H1 (cell line): ENCODE measurements around the gene BCL2L13. TPM values are rescaled to one million over a fixed set of nuclear protein-coding genes. Genes with fewer than 3 reads are reported as not detected.

Source experiments
- CTCF ChIA-PET: fragments of 300-600 bp; sonication (Branson Sonifier 250); formaldehyde crosslinking; loops from one replicate; lab custom pipeline; 2021; ENCODE audit not compliant: partially characterized antibody; lab: Charles Lee
- POLR2A ChIA-PET: fragments of 300-600 bp; sonication (Branson Sonifier 250); formaldehyde crosslinking; loops from one replicate; lab custom pipeline; 2021; ENCODE audit warnings: inconsistent platforms; ENCODE audit not compliant: partially characterized antibody; lab: Charles Lee
- DNase-seq, 2 experiments: peaks; one replicate each; pipeline versions ENCODE4 v3.0.0 to v3.0.0-alpha.2; 2010 to 2022; ENCODE audit warnings: low spot score in 2 of 2, low read depth in 1 of 2, mixed read lengths in 1 of 2
- FAIRE-seq: peaks from 2 replicates; lab custom pipeline; 2011; peaks lifted over from hg19 to GRCh38; lab: Jason Lieb, UNC
- H2AFZ ChIP-seq: 2 replicates; pipeline ENCODE4 v1.8.1; 2012; ENCODE audit warnings: low read length, inconsistent platforms
- H2AK5ac ChIP-seq: 2 replicates; pipeline ENCODE4 v1.6.1; 2013; ENCODE audit warnings: low read depth, low read length
- H2BK120ac ChIP-seq: replicated peaks from 2 replicates; pipeline ENCODE3; 2013; ENCODE audit warnings: low read depth, low read length, inconsistent platforms
- H2BK12ac ChIP-seq: 2 replicates; pipeline ENCODE4 v1.6.1; 2013; ENCODE audit warnings: low read depth, low read length
- H2BK15ac ChIP-seq: 2 replicates; pipeline ENCODE4 v1.6.1; 2013; ENCODE audit warnings: low read length
- H2BK20ac ChIP-seq: 2 replicates; pipeline ENCODE4 v1.6.1; 2013; ENCODE audit warnings: low read length
- H2BK5ac ChIP-seq: 2 replicates; pipeline ENCODE4 v1.6.1; 2013; ENCODE audit warnings: low read depth, low read length
- H3K14ac ChIP-seq: 2 replicates; pipeline ENCODE4 v1.6.1; 2013; ENCODE audit warnings: inconsistent platforms; ENCODE audit not compliant: insufficient read length
- H3K18ac ChIP-seq: 2 replicates; pipeline ENCODE4 v1.6.1; 2013; ENCODE audit warnings: low read length; ENCODE audit errors: extremely low read depth
- H3K23ac ChIP-seq: 2 replicates; pipeline ENCODE4 v1.6.1; 2013; ENCODE audit warnings: inconsistent platforms; ENCODE audit not compliant: insufficient read length
- H3K23me2 ChIP-seq: 2 replicates; pipeline ENCODE4 v1.6.1; 2013; ENCODE audit warnings: low read depth, low read length
- H3K27ac ChIP-seq: 2 replicates; pipeline ENCODE4 v1.6.1; 2011; ENCODE audit warnings: low read depth, low read length, inconsistent platforms
- H3K27me3 ChIP-seq, 4 experiments: replicated peaks in 1 of 4; 1 replicate in 1 of 4; 2 replicates in 3 of 4; pipeline versions ENCODE4 v1.6.1 to v1.8.1; 2011 to 2013; ENCODE audit warnings: low read length in 3 of 4, mild to moderate bottlenecking in 3 of 4, inconsistent platforms in 2 of 4, mixed read lengths in 2 of 4, moderate library complexity in 1 of 4; ENCODE audit not compliant: control insufficient read depth in 3 of 4, insufficient read depth in 3 of 4; ENCODE audit errors: extremely low read depth in 1 of 4
- H3K36me3 ChIP-seq, 4 experiments: 2 replicates each; pipeline versions ENCODE4 v1.6.1 to v1.8.1; 2011 to 2013; ENCODE audit warnings: mild to moderate bottlenecking in 4 of 4, low read length in 3 of 4, moderate library complexity in 2 of 4, control low read depth in 1 of 4, inconsistent platforms in 1 of 4; ENCODE audit not compliant: insufficient read depth in 4 of 4, control insufficient read depth in 2 of 4
- H3K4ac ChIP-seq: replicated peaks from 2 replicates; pipeline ENCODE3; 2013; ENCODE audit warnings: low read length, low read depth, mixed read lengths, inconsistent platforms; ENCODE audit not compliant: insufficient read length
- H3K4me1 ChIP-seq, 4 experiments: replicated peaks in 1 of 4; 1 replicate in 1 of 4; 2 replicates in 3 of 4; pipeline versions ENCODE4 v1.6.1 to v1.8.1; 2011 to 2013; ENCODE audit warnings: low read length in 3 of 4, inconsistent platforms in 2 of 4, mixed read lengths in 1 of 4; ENCODE audit not compliant: insufficient read depth in 4 of 4, control insufficient read depth in 3 of 4
- H3K4me2 ChIP-seq, 2 experiments: 2 replicates each; pipeline versions ENCODE4 v1.6.1 to v1.8.1; 2011 to 2013; ENCODE audit warnings: low read depth in 2 of 2, low read length in 2 of 2, control low read depth in 1 of 2, inconsistent platforms in 1 of 2, mild to moderate bottlenecking in 1 of 2; ENCODE audit not compliant: insufficient read depth in 1 of 2
- H3K4me3 ChIP-seq, 4 experiments: fragments of 200-600, 300-600 bp in 1 of 4; sonication (generic), shearing (Covaris generic), sonication (Bioruptor Twin) in 1 of 4; 2 replicates each; pipeline versions ENCODE4 v1.5.1 to v1.8.1; 2011 to 2016; ENCODE audit warnings: low read length in 4 of 4, low read depth in 3 of 4, control low read depth in 2 of 4, inconsistent platforms in 2 of 4, mild to moderate bottlenecking in 2 of 4, mixed read lengths in 1 of 4, moderate library complexity in 1 of 4; ENCODE audit not compliant: insufficient read depth in 2 of 4; ENCODE audit errors: extremely low read depth in 1 of 4
- H3K56ac ChIP-seq: replicated peaks from 2 replicates; pipeline ENCODE3; 2013; ENCODE audit warnings: low read depth, mild to moderate bottlenecking, mixed read lengths, low read length, inconsistent platforms; ENCODE audit not compliant: insufficient read length
- H3K79me1 ChIP-seq: 2 replicates; pipeline ENCODE4 v1.6.1; 2013; ENCODE audit warnings: low read depth, low read length, control low read depth
- H3K79me2 ChIP-seq, 2 experiments: 2 replicates each; pipeline versions ENCODE4 v1.6.1 to v1.8.1; 2012 to 2013; ENCODE audit warnings: low read length in 2 of 2, mild to moderate bottlenecking in 2 of 2, inconsistent platforms in 1 of 2; ENCODE audit not compliant: insufficient read depth in 2 of 2, control insufficient read depth in 1 of 2
- H3K9ac ChIP-seq, 4 experiments: replicated peaks in 1 of 4; 1 replicate in 1 of 4; 2 replicates in 3 of 4; pipeline versions ENCODE4 v1.6.1 to v1.8.1; 2011 to 2013; ENCODE audit warnings: low read depth in 3 of 4, low read length in 3 of 4, control low read depth in 2 of 4, mild to moderate bottlenecking in 2 of 4, moderate library complexity in 2 of 4, inconsistent platforms in 1 of 4; ENCODE audit errors: extremely low read depth in 1 of 4
- H3K9me3 ChIP-seq, 2 experiments: 2 replicates each; pipeline versions ENCODE4 v1.6.1 to v1.8.1; 2012 to 2013; ENCODE audit warnings: mild to moderate bottlenecking in 2 of 2, moderate library complexity in 2 of 2, control low read depth in 1 of 2, inconsistent platforms in 1 of 2, low read depth in 1 of 2, low read length in 1 of 2, mixed read lengths in 1 of 2; ENCODE audit not compliant: insufficient read depth in 2 of 2
- H4K20me1 ChIP-seq, 2 experiments: replicated peaks in 1 of 2; 2 replicates each; pipeline versions ENCODE3 to v1.8.1; 2011 to 2013; ENCODE audit warnings: inconsistent platforms in 2 of 2, low read length in 2 of 2, mild to moderate bottlenecking in 1 of 2; ENCODE audit not compliant: insufficient read depth in 2 of 2, control insufficient read depth in 1 of 2
- H4K5ac ChIP-seq: 2 replicates; pipeline ENCODE4 v1.6.1; 2013; ENCODE audit warnings: low read length, low read depth, mixed read lengths, inconsistent platforms; ENCODE audit not compliant: insufficient read length
- H4K8ac ChIP-seq: 2 replicates; pipeline ENCODE4 v1.8.0; 2013; ENCODE audit warnings: mild to moderate bottlenecking, moderate library complexity, low read length, inconsistent platforms; ENCODE audit not compliant: insufficient read depth; ENCODE audit errors: extremely low read depth
- H4K91ac ChIP-seq: replicated peaks from 2 replicates; pipeline ENCODE3; 2013; ENCODE audit warnings: low read length, mixed read lengths, inconsistent platforms; ENCODE audit not compliant: insufficient read length
- CHD1 ChIP-seq: IDR thresholded peaks from 2 replicates; pipeline ENCODE4 v1.6.1; 2012; ENCODE audit warnings: low read depth, low read length, improper control_type of control experiment
- EZH2 ChIP-seq: fragments of 200-600 bp; sonication (generic); IDR thresholded peaks from 2 replicates; pipeline ENCODE4 v1.7.1; 2012; ENCODE audit warnings: low read depth, mild to moderate bottlenecking, moderate library complexity, low read length, inconsistent platforms; ENCODE audit not compliant: severe bottlenecking
- HDAC2 ChIP-seq, 2 experiments: fragments of 300-600 bp in 1 of 2; sonication (generic) in 1 of 2; IDR thresholded peaks; 2 replicates each; pipeline ENCODE4 v1.6.1; 2011 to 2012; ENCODE audit warnings: low read depth in 2 of 2, low read length in 2 of 2, mild to moderate bottlenecking in 2 of 2, moderate library complexity in 2 of 2, borderline replicate concordance in 1 of 2, inconsistent platforms in 1 of 2
- RAD21 ChIP-seq, 2 experiments: IDR thresholded peaks in 1 of 2; conservative IDR thresholded peaks in 1 of 2; 2 replicates each; pipeline ENCODE4 v1.6.1; 2011; ENCODE audit warnings: low read depth in 2 of 2, low read length in 2 of 2, improper control_type of control experiment in 1 of 2, inconsistent platforms in 1 of 2, mild to moderate bottlenecking in 1 of 2, moderate library complexity in 1 of 2
- RBBP5 ChIP-seq: IDR thresholded peaks from 2 replicates; pipeline ENCODE4 v1.7.1; 2012; ENCODE audit warnings: low read depth, mild to moderate bottlenecking, inconsistent platforms, low read length, moderate library complexity, borderline replicate concordance
- SIX5 ChIP-seq: IDR thresholded peaks from 2 replicates; pipeline ENCODE4 v1.6.1; 2011; ENCODE audit warnings: mild to moderate bottlenecking, low read depth, low read length
- WGBS, 2 experiments: shearing (Covaris generic) in 1 of 2; methylation state at CpG; one replicate each; pipeline versions ENCODE4 v1.1.6 to v1.1.7; 2013 to 2015; ENCODE audit warnings: low lambda C conversion rate in 2 of 2, mixed read lengths in 2 of 2, inconsistent platforms in 1 of 2, low coverage in 1 of 2, missing lambda C conversion rate in 1 of 2; ENCODE audit not compliant: insufficient replicate concordance in 2 of 2, insufficient coverage in 1 of 2, insufficient read length in 1 of 2; ENCODE audit errors: extremely low coverage in 1 of 2, missing lambda C conversion rate in 1 of 2; 5-methylcytosine and 5-hydroxymethylcytosine counted together
- polyA plus RNA-seq, 7 experiments: library from polyadenylated mRNA; depleted of rRNA in 3 of 7; stranded (reverse) in 5 of 7; unstranded in 2 of 7; fragments of >200 nt in 5 of 7; fragments of 200-250 nt in 2 of 7; gene quantifications; 1 replicate in 5 of 7; 2 replicates in 1 of 7; 4 replicates in 1 of 7; pipeline versions ENCODE4 v1.2.1 to v1.2.3, GENCODE V29; 2011 to 2013; ENCODE audit warnings: missing spikeins in 2 of 7, mixed read lengths in 2 of 7
- total RNA-seq: library from RNA; stranded (reverse); fragmentation: NEBNext Ultra II Directional; extraction: Animal tissue kit (Norgen Biotek cat#: 25700); gene quantifications from 2 replicates; pipeline ENCODE4 v1.2.1, GENCODE V29; 2021
- TF ChIP-seq, protein P1 (sequence below): IDR thresholded peaks from 2 replicates; pipeline ENCODE4 v1.6.1; 2012; ENCODE audit warnings: low read length, inconsistent platforms

BCL2L13 gene
- total and polyA plus RNA-seq, 2 of the 8 experiments (the other 6 are each of a cell fraction or from before 2014, with no cell fraction given) = 20.7 to 35.0 TPM

DNA sequence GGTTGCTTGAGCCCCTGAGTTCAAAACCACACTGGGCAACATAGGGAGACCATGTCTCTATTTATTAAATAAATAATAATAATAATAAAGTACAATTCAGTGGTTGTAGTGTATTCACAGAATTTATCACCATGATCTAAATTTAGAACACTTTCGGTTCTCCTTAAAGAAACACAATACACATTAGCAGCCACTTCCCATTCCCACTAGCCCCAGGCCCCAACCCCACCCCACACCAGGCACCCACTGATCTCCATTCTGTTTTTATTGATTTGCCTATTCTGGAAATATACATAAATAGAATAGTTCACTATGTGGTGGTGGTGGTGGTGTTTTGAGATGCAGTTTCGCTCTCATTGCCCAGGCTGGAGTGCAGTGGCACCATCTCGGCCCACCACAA, 45.7 kb downstream of the BCL2L13 start:
- TF ChIP-seq, protein P1, sequence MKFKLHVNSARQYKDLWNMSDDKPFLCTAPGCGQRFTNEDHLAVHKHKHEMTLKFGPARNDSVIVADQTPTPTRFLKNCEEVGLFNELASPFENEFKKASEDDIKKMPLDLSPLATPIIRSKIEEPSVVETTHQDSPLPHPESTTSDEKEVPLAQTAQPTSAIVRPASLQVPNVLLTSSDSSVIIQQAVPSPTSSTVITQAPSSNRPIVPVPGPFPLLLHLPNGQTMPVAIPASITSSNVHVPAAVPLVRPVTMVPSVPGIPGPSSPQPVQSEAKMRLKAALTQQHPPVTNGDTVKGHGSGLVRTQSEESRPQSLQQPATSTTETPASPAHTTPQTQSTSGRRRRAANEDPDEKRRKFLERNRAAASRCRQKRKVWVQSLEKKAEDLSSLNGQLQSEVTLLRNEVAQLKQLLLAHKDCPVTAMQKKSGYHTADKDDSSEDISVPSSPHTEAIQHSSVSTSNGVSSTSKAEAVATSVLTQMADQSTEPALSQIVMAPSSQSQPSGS = no peak
- TF ChIP-seq SIX5 (no peak), RBBP5 (no peak), RAD21 (IDR thresholded peaks at IDR 0.05 in 1 of 2, conservative IDR thresholded peaks at IDR 0.05 in 1 of 2; ENCODE audit: low read depth in 2 of 2, low read length in 2 of 2) (no peak), EZH2 (no peak), HDAC2 (IDR thresholded peaks at IDR 0.05; ENCODE audit: borderline replicate concordance in 1 of 2, low read depth in 2 of 2, low read length in 2 of 2) (no peak), CHD1 (no peak)
- H4K5ac ChIP-seq = no peak overlapping the region
- no peak overlapping the region for H2BK20ac ChIP-seq
- 0 out of 8 replicates have a peak, but pooled peaks cover 0 to 4% (median 0%) of the 10 kb centered on the region in 4 experiments for H3K36me3 ChIP-seq
- H3K9me3 ChIP-seq = no peaks in the 10 kb centered on the region
- no peak overlapping the region for H4K8ac ChIP-seq
- no peak overlapping the region for H2AFZ ChIP-seq
- H3K79me2 ChIP-seq = no peaks in the 10 kb centered on the region; a peak in 1 of 4 replicates
- no peak overlapping the region for H3K14ac ChIP-seq
- ChIA-PET POLR2A (no interaction called here), CTCF (no interaction called here)
- H3K4ac ChIP-seq = no peak overlapping the region
- H3K18ac ChIP-seq = no peak overlapping the region
- H2BK5ac ChIP-seq = no peak overlapping the region
- H3K79me1 ChIP-seq = peaks cover 4% of the 10 kb centered on the region; the same call in 1 of the 2 replicates
- H3K4me1 ChIP-seq = no peaks in the 10 kb centered on the region
- no peak overlapping the region for H3K23ac ChIP-seq
- H2BK12ac ChIP-seq = no peak overlapping the region
- 95% methylated on average over 3 of the region's 3 CpGs; no CpG with 5 or more reads in 1 of the 2 experiments for WGBS, 2 experiments
- DNase-seq = no peak
- H2AK5ac ChIP-seq = no peak overlapping the region
- no peak overlapping the region for H3K9ac ChIP-seq
- H3K56ac ChIP-seq = no peak overlapping the region
- H3K4me3 ChIP-seq = no peak overlapping the region
- no peak overlapping the region for H2BK120ac ChIP-seq
- FAIRE-seq = no peak
- no peak overlapping the region for H2BK15ac ChIP-seq
- no peaks in the 10 kb centered on the region for H3K23me2 ChIP-seq
- H3K4me2 ChIP-seq = no peak overlapping the region
- H3K27ac ChIP-seq = no peak overlapping the region
- no peak overlapping the region for H4K91ac ChIP-seq
- H3K27me3 ChIP-seq = no peaks in the 10 kb centered on the region
- peaks cover 1 to 7% of the 10 kb centered on the region in 2 experiments for H4K20me1 ChIP-seq
